NCI-H774 (cell line): Measurements from ENCODE around the gene BCAS1.

Experiments
- DNase-seq: peaks from one replicate; lab custom pipeline; 2025; lab: John Stamatoyannopoulos, UW

The BCAS1 gene

GRCh38 chr20:54103067-54103761, 32.8 kb upstream of the BCAS1 start:
- no peak for DNase-seq

DNA sequence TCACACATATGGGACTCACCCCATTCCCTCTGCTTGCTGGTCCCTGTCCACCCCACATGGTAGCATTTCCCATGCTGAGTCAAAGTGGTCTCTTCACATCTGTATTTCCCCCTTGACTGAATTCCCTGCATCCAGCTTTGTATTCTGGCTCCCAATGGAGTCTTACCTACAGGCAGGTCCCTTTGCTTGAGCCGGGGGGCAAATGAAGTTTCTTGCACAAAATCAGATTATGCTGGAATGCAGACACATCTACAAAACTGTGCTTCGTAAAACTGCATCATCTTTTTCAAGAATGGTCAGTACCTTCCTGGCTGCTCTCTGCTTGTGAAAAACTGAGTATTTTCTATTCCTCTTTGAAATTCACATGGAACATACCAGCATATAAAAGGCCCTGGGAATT, 32.1 kb upstream of the BCAS1 start:
- DNase-seq: no peak

DNA sequence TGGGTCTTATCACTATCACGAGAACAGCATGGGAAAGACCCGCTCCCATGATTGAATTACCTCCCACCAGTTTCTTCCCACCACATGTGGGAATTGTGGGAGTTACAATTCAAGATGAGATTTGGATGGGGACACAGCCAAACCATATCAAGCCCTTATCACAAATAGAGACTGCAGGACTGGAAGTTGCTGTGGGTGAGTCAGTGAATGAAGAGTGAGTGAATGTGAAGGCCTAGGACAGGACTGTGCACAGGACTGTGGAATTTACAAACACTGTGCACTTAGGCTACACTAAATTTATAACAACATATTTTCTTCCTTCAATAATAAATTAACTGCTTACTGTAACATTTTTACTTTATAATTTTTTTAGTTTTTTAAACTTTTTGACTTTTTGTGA, 30.2 kb upstream of the BCAS1 start:
- no peak for DNase-seq

DNA sequence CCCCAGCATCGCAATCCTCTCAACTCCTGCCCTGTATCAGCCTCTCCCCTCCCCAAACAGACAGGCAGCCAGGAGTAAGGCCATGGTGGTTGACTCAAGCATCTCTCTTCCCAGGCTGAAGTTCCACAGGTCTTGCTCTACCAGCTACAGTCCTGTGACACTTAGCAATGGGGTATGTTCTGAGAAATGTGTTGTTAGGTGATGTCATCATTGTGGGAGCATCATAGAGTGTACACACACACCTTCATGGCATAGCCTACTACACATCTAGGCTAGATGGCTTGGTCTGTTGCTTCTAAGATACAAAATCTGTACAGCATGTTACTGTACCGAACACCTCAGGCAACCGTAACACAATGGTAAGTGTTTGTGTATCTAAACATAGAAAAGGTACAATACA, 29.5 kb upstream of the BCAS1 start:
- DNase-seq: no peak

GRCh38 chr20:54098047-54098446, 27.7 kb upstream of the BCAS1 start:
- DNase-seq: no peak

- DNase-seq: no peak
Measured at GRCh38 chr20:54097236-54097529, 26.8 kb upstream of the BCAS1 start.

DNA sequence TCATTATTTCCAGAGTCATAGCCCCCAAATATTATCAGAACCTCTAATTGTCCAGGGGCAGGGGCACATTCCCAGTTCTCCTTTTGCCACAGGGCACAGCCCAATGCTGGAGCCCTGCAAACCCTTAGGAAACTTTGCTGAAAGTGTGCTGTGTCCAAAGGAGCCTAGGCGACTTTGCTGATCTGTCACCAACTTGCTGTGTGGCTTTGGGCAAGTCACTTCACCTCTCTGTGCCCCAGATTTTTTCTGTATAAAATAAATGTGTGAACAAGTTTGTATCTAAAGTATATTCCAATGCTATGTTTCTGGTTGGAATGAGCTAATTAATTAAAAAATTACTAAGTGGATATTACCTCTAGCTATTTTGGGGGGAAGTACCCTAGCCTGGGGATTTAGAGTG, 25.4 kb upstream of the BCAS1 start:
- no peak for DNase-seq

- DNase-seq: no peak
Measured at GRCh38 chr20:54094268-54094580, 23.8 kb upstream of the BCAS1 start.

- DNase-seq: no peak
Measured at GRCh38 chr20:54093423-54094267, 23.3 kb upstream of the BCAS1 start.

- DNase-seq: no peak
Measured at GRCh38 chr20:54092021-54092420, 21.6 kb upstream of the BCAS1 start.

DNA sequence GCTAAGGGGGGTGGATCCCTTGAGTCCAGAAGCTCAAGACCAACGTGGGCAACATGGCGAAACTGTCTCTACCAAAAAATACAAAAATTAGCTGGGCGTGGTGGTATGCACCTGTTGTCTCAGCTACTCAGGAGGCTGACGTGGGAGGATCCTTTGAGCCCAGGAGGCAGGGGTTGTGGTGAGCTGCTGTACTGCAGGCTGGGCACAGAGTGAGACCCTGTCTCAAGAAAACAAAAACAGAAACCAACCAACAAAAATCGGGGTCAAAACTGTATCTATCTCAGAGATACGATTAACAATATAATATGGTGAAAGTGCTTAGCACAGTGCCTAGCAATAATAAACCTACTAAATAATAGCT, 20.7 kb upstream of the BCAS1 start:
- no peak for DNase-seq

DNA sequence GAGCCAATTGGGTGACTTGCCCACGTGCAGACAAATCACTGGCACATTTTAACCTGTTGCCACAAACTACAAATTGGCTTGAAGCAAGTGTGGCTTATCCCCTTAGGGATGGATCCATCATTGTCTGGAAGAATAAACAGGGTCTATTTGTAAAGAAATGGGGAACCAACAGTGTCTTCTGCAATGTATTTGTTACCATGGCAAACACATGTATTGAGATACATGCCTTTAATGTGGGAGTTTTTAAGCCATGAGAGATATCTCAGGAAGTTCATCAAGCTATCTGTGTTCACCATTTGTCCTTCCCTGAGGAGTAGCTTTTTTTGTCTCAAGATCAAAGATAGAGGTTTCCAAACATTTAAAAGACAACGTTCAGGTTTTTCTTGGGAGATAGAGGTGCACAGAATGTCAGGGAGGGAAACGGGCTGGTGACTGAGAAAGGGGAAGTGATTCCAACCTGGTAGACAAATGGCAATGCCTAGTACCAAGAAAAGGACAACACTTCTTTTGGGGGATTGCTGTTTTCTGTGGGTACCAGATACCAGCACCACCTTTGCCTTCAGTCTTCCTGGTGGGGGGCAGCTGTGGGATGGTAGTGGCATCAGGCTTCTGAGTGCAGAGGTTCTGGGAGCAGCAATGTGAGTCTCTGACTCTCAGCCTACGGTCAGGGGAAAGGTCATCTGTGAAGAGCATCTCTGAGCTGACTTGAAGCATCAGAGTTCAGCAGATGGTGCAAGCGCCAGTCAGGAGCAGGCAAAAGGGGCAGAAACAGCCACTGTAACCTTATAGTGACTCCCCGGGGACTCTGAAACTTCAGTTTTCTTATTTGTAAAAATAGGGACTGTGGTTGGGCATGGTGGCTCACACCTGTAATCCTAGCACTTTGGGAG, 20.1 kb upstream of the BCAS1 start:
- DNase-seq: no peak

- DNase-seq: no peak
Measured at GRCh38 chr20:54088430-54088829, 18.0 kb upstream of the BCAS1 start.

GRCh38 chr20:54086507-54087039, 16.2 kb upstream of the BCAS1 start:
- no peak for DNase-seq

DNA sequence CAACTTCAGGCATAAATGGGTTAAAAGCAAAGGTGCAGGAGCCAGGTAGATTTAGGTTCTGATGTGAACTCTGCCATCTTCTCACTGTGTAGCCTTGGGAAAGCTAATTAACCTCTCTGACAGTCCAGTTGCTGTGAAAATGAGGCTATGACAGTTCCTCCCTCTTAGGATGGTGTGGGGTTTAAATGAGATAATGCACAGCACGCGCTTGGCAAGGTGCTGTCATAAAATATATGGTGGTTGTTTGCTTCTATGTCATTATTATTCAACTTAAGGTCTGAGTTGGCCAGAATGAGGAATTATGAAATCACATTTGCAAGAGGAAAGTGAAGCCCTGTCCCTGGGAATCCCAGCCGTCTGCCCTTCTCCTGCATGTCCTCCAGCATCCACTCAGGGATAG, 15.5 kb upstream of the BCAS1 start:
- DNase-seq: no peak

GRCh38 chr20:54085425-54085824, 15.0 kb upstream of the BCAS1 start:
- DNase-seq: no peak

DNA sequence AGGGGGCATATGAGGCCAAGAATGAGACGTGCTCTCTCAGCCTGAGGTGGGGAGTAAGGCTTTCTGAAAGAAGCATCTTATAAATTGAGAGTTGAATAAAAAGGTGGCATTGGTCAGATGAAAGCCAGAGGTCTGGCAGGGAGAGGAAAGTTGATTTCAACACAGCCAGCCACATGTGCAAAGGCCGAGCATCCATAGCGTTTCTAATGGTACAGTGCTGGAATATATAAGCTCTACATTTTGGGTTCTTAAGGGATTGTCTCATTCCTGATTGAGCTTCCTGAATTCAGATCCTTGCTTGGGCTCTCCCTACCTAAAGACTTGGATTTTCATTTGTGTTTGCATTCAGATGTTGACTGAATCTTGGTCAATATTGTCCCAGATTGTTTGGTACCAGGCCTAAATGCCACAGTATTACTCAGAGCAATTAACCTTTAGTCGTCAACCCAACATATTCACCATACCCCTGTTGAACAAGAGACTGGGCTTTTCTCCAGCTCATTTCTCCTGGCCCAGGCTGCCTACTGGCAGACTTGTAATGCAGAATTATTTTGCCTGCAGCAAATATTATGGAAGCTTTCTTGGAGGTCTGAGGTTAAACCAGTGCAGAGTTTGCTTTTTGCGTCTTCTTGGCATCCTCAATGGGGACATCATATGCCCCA, 14.5 kb upstream of the BCAS1 start:
- no peak for DNase-seq

- no peak for DNase-seq
Measured at GRCh38 chr20:54084193-54084592, 13.8 kb upstream of the BCAS1 start.

GRCh38 chr20:54083459-54083858, 13.1 kb upstream of the BCAS1 start:
- DNase-seq: no peak

DNA sequence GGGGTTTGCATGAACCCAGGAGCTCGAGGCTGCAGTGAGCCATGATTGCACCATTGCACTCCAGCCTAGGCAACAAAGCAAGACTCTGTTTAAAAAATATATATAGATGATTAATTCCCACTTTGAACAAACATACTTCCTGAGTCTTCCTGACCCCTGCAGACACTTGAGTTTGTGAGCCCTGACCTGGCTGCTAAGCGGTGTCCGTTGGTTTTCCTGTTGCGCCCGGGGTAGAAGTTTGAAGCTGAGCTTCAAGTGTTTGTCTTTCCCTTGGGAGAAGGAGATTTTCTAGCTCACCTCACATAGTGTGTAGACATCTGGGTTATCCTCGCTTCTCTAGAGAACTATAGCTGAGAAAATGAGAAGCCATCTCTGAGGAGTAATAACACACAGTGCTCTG, 11.7 kb upstream of the BCAS1 start:
- no peak for DNase-seq

DNA sequence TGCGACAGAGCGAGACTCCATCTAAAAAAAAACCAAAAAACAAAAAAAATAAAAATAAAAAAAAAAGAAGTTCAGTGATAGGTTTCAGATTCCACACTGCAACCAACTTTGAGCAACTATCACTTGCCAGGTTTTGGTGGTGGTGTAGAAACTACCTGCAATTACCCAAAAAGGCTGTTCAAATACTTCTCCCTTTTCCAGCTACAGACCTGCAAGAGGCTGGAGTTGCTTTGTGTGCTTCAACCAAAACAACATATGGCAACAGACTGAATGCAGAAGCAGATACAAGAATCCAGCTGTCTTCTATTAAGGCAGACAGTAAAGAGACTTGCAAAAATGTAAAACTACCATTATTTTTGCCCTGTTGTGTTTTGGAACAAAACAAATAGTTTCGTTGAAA, 9.3 kb upstream of the BCAS1 start:
- no peak for DNase-seq

- no peak for DNase-seq
Measured at GRCh38 chr20:54078296-54078984, 8.0 kb upstream of the BCAS1 start.
